Gastroesophageal sphincter (tissue), 4 donors: ENCODE measurements around the gene WDR18. TPM values are rescaled to one million over a fixed set of nuclear protein-coding genes. Genes with fewer than 3 reads are reported as not detected.

Experiments
- ATAC-seq: fragments of 150-250 bp; one replicate; pipeline ENCODE4 v1.9.1; 2016; ENCODE audit warnings: mild to moderate bottlenecking, moderate library complexity
- H3K27ac ChIP-seq, 4 donors: fragments of 200-600 bp; sonication (generic) in 3 of 4; 1 replicate in 3 of 4; 2 replicates in 1 of 4; pipeline ENCODE4 v1.5.1; 2016 to 2019
- H3K27me3 ChIP-seq: fragments of 200-600 bp; sonication (generic); one replicate; pipeline ENCODE4 v1.5.1; 2019
- H3K36me3 ChIP-seq, 2 donors: fragments of 200-600 bp; sonication (generic); one replicate each; pipeline ENCODE4 v1.5.1; 2019; ENCODE audit warnings: control low read depth in 1 of 2
- H3K4me1 ChIP-seq, 3 donors: fragments of 200-600 bp; sonication (generic); 1 replicate in 2 of 3; 2 replicates in 1 of 3; pipeline ENCODE4 v1.5.1; 2016 to 2019; ENCODE audit warnings: control low read depth in 2 of 3
- H3K4me3 ChIP-seq, 2 donors: fragments of 200-600 bp; sonication (generic); one replicate each; pipeline ENCODE4 v1.5.1; 2019; ENCODE audit warnings: mild to moderate bottlenecking in 1 of 2, moderate library complexity in 1 of 2
- H3K9me3 ChIP-seq, 3 donors: fragments of 200-600 bp; sonication (generic); one replicate each; pipeline ENCODE4 v1.5.1; 2017 to 2019; ENCODE audit warnings: control low read depth in 2 of 3
- CTCF ChIP-seq, 4 experiments: fragments of 200-600 bp in 2 of 4; fragments of 450-650 bp in 2 of 4; sonication (generic) in 1 of 4; IDR thresholded peaks; one replicate each; pipeline ENCODE4 v1.5.1; 2017 to 2019; ENCODE audit warnings: antibody characterized with exemption in 4 of 4, mild to moderate bottlenecking in 2 of 4, moderate library complexity in 2 of 4
- EP300 ChIP-seq: sonication (generic); formaldehyde crosslinking; IDR thresholded peaks from one replicate; pipeline ENCODE4 v1.6.1; 2017; ENCODE audit warnings: antibody characterized with exemption, mild to moderate bottlenecking
- POLR2A ChIP-seq, 2 donors: fragments of 450-650 bp; IDR thresholded peaks; one replicate each; pipeline ENCODE4 v1.6.1; 2017; ENCODE audit warnings: antibody characterized with exemption in 2 of 2, mild to moderate bottlenecking in 2 of 2, moderate library complexity in 1 of 2
- POLR2AphosphoS5 ChIP-seq: sonication (generic); formaldehyde crosslinking; IDR thresholded peaks from one replicate; pipeline ENCODE4 v1.6.1; 2017; ENCODE audit warnings: antibody characterized with exemption
- WGBS, 2 donors: methylation state at CpG; one replicate each; pipeline ENCODE4 v1.1.5; 2018; ENCODE audit warnings: low coverage in 1 of 2; 5-methylcytosine and 5-hydroxymethylcytosine counted together
- total RNA-seq, 4 donors: library from RNA; depleted of rRNA; stranded (reverse); fragments of >200 nt; gene quantifications; one replicate each; pipeline ENCODE4 v1.1.0, GENCODE V29; 2016

The WDR18 gene
- total RNA-seq, 4 donors from 2014 or later: 7.2 to 43.9 (median 20.1) TPM

- Histone ChIP-seq H3K27me3 (no peaks in the 10 kb centered on the region), H3K4me3 (no peak overlapping the region), H3K9me3 (no peaks in the 10 kb centered on the region), H3K4me1 (peaks cover 0 to 19% (median 4%) of the 10 kb centered on the region in 3 donors), H3K27ac (no peak overlapping the region), H3K36me3 (peaks cover 0 to 9% of the 10 kb centered on the region in 2 donors)
- no peak for TF ChIP-seq EP300
- no peak for TF ChIP-seq POLR2AphosphoS5
- TF ChIP-seq POLR2A (IDR thresholded peaks at IDR 0.05): no peak
- no peak for TF ChIP-seq CTCF (IDR thresholded peaks at IDR 0.05)
- 88% methylated on average over 5 of the region's 37 CpGs; no CpG with 5 or more reads in 1 of the 2 donors for WGBS, 2 donors
- no peak for ATAC-seq
These were observed 38.5 kb upstream of the WDR18 start for GRCh38 chr19:945401-946252.

- ATAC-seq: no peak
- TF ChIP-seq EP300 (no peak), CTCF (IDR thresholded peaks at IDR 0.05) (no peak), POLR2AphosphoS5 (no peak), POLR2A (IDR thresholded peaks at IDR 0.05) (no peak)
- peaks cover 0 to 3% (median 0%) of the 10 kb centered on the region in 3 donors for H3K4me1 ChIP-seq
- peaks cover 0 to 9% of the 10 kb centered on the region in 2 donors for H3K36me3 ChIP-seq
- H3K9me3 ChIP-seq: no peaks in the 10 kb centered on the region
- no peak overlapping the region for H3K27ac ChIP-seq
- no CpG with 5 or more reads among the region's 30 CpGs for WGBS, 2 donors
- H3K27me3 ChIP-seq: no peaks in the 10 kb centered on the region
- H3K4me3 ChIP-seq: no peak overlapping the region
These were observed 36.9 kb upstream of the WDR18 start for GRCh38 chr19:947090-947706.

- peaks cover 0 to 5% of the 10 kb centered on the region in 2 donors for H3K36me3 ChIP-seq
- ATAC-seq: peak; percentile 79
- H3K4me3 ChIP-seq: no peak overlapping the region
- peaks cover 0 to 6% (median 4%) of the 10 kb centered on the region in 3 donors for H3K4me1 ChIP-seq
- peak; percentile 43 for TF ChIP-seq POLR2AphosphoS5
- no peak for TF ChIP-seq CTCF (IDR thresholded peaks at IDR 0.05)
- no peaks in the 10 kb centered on the region for H3K9me3 ChIP-seq
- WGBS, 2 donors: 92% methylated on average over 9 of the region's 47 CpGs; no CpG with 5 or more reads in 1 of the 2 donors
- no peaks in the 10 kb centered on the region for H3K27me3 ChIP-seq
- H3K27ac ChIP-seq: no peak overlapping the region
These were observed 36.2 kb upstream of the WDR18 start for GRCh38 chr19:947707-948539.

- Histone ChIP-seq H3K4me3 (no peak overlapping the region), H3K36me3 (peaks cover 0 to 5% of the 10 kb centered on the region in 2 donors), H3K9me3 (no peaks in the 10 kb centered on the region), H3K4me1 (peaks cover 0 to 15% (median 9%) of the 10 kb centered on the region in 3 donors), H3K27ac (no peak overlapping the region), H3K27me3 (no peaks in the 10 kb centered on the region)
- no peak for ATAC-seq
- TF ChIP-seq EP300 (no peak), POLR2A (IDR thresholded peaks at IDR 0.05) (no peak), POLR2AphosphoS5 (no peak), CTCF (IDR thresholded peaks at IDR 0.05) (no peak)
- WGBS, 2 donors: 73% methylated on average over 2 of the region's 25 CpGs; no CpG with 5 or more reads in 1 of the 2 donors
These were observed 35.2 kb upstream of the WDR18 start for GRCh38 chr19:948842-949496.
